IMR-90 (cell line): ENCODE measurements around the gene MSRB1.

Source experiments
- RAD21 ChIP-seq: IDR thresholded peaks from 2 replicates; pipeline ENCODE4 v1.6.1; 2012; ENCODE audit warnings: low read length, improper control_type of control experiment
- RCOR1 ChIP-seq: IDR thresholded peaks from 2 replicates; pipeline ENCODE4 v1.6.1; 2012; ENCODE audit warnings: mild to moderate bottlenecking, low read length, improper control_type of control experiment; ENCODE audit not compliant: insufficient replicate concordance
- TF ChIP-seq, protein P1 (sequence below): conservative IDR thresholded peaks from 2 replicates; pipeline ENCODE4 v1.5.1; 2012; ENCODE audit warnings: mild to moderate bottlenecking, low read depth, low read length, improper control_type of control experiment

DNA sequence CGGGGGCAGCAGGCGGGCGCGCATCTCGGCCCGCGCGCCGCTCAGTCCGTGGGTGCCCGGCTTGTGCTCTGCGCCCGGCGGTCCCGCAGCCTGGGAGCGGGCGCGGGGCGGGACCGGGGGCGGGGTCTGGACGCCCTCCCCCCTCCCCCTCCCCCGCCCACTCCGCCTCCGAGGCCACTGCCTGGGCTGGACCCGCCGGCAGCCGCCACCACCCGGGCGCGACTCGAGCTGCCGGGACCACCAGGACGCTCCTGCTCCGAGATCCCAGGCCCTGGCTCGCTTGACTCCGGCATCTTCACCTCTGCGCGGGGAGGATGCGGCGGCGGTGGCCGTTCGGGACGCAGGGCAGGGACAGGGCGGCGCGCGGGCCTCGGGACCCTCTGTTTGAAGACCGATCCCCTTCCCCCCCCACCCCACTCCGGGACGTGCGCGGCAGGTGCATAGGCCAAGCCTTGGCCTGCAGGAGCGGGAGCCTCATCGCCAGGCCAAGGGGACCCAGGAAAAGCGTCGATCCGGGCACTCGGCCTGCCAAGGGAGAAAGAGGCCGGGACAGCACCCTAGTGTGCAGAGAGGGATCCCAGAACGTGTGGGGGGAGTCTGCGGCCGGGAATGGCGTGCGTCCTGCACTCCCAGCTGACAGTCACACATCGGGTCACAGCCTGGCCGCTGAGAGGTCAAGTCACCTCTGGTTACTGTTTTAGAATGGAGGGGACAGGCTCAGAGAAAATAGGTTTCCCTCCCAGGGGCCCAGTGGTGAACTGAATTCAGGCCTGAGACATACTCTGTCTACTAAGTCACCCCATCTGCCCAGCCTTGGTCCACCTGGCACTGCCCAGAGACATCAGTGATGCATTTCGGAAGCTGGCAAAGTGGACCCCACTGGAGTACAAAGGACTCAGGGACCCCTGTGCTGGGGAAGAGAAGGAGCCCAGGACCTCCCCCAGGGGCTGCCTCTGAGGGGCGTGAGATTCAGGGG is 24.4 kb downstream of the MSRB1 start, which contains the start of gene HS3ST6:
- no peak for TF ChIP-seq RCOR1
- TF ChIP-seq, protein P1, sequence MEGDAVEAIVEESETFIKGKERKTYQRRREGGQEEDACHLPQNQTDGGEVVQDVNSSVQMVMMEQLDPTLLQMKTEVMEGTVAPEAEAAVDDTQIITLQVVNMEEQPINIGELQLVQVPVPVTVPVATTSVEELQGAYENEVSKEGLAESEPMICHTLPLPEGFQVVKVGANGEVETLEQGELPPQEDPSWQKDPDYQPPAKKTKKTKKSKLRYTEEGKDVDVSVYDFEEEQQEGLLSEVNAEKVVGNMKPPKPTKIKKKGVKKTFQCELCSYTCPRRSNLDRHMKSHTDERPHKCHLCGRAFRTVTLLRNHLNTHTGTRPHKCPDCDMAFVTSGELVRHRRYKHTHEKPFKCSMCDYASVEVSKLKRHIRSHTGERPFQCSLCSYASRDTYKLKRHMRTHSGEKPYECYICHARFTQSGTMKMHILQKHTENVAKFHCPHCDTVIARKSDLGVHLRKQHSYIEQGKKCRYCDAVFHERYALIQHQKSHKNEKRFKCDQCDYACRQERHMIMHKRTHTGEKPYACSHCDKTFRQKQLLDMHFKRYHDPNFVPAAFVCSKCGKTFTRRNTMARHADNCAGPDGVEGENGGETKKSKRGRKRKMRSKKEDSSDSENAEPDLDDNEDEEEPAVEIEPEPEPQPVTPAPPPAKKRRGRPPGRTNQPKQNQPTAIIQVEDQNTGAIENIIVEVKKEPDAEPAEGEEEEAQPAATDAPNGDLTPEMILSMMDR, result no peak
- TF ChIP-seq RAD21, result no peak
